Renal cortical epithelial cell (primary cell): ENCODE measurements around the gene PCDHGA4. TPM values are rescaled to one million over a fixed set of nuclear protein-coding genes. Genes with fewer than 3 reads are reported as not detected.
"Not testable (repeated sequence)": the region's sequence is repeated elsewhere in the genome, so short reads cannot be mapped to it uniquely, and the experiment has no call there.

Experiments
- DNase-seq: peaks from one replicate; pipeline ENCODE4 v3.0.0-alpha.2; 2011; ENCODE audit warnings: low read depth
- total RNA-seq: library from RNA; depleted of rRNA; stranded (reverse); fragments of >200 nt; gene quantifications from 2 replicates; pipeline ENCODE4 v1.2.3, GENCODE V29; 2014

PCDHGA4 gene
- total RNA-seq, 1 donor from 2014 or later = 2.1 TPM

DNA sequence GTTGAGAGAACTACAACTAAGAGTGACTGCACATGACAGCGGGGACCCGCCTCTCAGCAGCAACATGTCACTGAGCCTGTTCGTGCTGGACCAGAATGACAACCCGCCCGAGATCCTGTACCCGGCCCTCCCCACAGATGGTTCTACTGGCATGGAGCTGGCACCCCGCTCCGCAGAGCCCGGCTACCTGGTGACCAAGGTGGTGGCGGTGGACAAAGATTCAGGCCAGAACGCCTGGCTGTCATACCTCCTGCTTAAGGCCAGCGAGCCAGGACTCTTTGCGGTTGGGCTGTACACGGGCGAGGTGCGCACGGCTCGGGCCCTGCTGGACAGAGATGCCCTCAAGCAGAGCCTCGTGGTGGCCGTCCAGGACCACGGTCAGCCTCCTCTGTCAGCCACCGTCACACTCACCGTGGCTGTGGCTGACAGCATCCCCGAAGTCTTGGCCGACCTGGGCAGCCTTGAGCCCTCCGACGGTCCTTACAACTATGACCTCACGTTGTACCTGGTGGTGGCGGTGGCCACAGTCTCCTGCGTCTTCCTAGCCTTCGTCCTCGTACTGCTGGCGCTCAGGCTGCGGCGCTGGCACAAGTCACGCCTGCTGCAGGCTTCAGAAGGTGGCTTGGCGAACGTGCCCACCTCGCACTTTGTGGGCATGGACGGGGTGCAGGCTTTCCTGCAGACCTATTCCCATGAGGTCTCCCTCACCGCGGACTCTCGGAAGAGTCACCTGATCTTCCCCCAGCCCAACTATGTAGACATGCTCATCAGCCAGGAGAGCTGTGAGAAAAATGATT, 29.8 kb downstream of the PCDHGA4 start:
- DNase-seq = no peak

GRCh38 chr5:141387557-141388311, 32.9 kb downstream of the PCDHGA4 start, which contains the start of gene PCDHGB4:
Gene PCDHGB4, plus strand, starts transcription at chr5:141387698. Its CDS starts 187 bp downstream, at chr5:141387885.
- peak; percentile 6 for DNase-seq

GRCh38 chr5:141388661-141389060, 33.8 kb downstream of the PCDHGA4 start:
- no peak for DNase-seq

DNA sequence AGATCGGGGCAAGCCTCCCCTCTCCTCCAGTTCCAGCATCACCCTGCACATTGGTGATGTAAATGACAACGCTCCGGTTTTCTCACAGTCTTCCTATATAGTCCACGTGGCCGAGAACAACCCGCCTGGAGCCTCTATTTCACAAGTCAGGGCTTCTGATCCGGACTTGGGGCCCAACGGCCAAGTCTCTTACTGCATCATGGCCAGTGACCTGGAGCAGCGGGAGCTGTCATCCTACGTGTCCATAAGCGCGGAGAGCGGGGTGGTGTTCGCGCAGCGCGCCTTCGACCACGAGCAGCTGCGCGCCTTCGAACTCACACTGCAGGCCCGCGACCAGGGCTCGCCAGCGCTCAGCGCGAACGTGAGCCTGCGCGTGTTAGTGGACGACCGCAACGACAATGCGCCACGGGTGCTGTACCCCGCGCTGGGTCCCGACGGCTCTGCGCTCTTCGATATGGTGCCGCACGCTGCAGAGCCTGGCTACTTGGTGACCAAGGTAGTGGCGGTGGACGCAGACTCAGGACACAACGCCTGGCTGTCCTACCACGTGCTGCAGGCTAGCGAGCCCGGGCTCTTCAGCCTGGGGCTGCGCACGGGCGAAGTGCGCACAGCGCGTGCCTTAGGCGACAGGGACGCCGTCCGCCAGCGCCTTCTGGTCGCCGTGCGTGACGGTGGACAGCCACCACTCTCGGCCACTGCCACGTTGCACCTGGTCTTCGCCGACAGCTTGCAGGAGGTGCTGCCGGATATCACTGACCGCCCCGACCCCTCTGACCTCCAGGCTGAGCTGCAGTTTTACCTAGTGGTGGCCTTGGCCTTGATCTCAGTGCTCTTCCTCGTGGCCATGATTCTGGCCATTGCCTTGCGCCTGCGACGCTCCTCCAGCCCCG, 34.6 kb downstream of the PCDHGA4 start:
- DNase-seq = no peak

- DNase-seq = no peak
These were observed 37.8 kb downstream of the PCDHGA4 start, which contains the start of gene PCDHGA8 for GRCh38 chr5:141392429-141393198. Gene PCDHGA8, plus strand, starts transcription at chr5:141392633. Its CDS starts 181 bp downstream, at chr5:141392814.

DNA sequence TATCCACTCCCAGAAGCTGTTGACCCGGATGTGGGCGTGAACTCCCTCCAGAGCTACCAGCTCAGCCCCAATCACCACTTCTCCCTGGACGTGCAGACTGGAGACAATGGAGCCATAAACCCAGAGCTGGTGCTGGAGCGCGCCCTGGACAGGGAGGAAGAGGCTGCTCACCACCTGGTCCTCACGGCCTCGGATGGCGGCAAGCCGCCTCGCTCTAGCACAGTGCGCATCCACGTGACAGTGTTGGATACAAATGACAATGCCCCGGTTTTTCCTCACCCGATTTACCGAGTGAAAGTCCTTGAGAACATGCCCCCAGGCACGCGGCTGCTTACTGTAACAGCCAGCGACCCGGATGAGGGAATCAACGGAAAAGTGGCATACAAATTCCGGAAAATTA, 38.4 kb downstream of the PCDHGA4 start:
- no peak for DNase-seq

- DNase-seq = not testable (repeated sequence)
These were observed 39.8 kb downstream of the PCDHGA4 start for GRCh38 chr5:141394401-141395187.

GRCh38 chr5:141397756-141398551, 43.1 kb downstream of the PCDHGA4 start, which contains the start of gene PCDHGB5:
Gene PCDHGB5, plus strand, starts transcription at chr5:141397947. Its CDS starts 181 bp downstream, at chr5:141398128.
- peak; percentile 27 for DNase-seq

DNA sequence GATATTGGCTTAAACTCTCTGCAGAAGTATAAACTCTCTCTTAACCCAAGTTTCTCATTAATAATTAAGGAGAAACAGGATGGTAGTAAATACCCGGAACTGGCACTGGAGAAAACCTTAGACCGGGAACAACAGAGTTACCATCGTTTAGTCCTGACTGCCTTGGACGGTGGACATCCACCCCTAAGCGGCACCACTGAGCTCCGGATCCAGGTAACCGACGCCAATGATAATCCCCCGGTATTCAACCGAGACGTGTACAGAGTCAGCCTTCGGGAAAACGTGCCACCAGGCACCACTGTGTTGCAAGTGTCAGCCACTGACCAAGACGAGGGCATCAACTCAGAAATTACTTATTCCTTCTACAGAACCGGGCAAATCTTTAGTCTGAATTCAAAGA, 43.8 kb downstream of the PCDHGA4 start:
- no peak for DNase-seq

DNA sequence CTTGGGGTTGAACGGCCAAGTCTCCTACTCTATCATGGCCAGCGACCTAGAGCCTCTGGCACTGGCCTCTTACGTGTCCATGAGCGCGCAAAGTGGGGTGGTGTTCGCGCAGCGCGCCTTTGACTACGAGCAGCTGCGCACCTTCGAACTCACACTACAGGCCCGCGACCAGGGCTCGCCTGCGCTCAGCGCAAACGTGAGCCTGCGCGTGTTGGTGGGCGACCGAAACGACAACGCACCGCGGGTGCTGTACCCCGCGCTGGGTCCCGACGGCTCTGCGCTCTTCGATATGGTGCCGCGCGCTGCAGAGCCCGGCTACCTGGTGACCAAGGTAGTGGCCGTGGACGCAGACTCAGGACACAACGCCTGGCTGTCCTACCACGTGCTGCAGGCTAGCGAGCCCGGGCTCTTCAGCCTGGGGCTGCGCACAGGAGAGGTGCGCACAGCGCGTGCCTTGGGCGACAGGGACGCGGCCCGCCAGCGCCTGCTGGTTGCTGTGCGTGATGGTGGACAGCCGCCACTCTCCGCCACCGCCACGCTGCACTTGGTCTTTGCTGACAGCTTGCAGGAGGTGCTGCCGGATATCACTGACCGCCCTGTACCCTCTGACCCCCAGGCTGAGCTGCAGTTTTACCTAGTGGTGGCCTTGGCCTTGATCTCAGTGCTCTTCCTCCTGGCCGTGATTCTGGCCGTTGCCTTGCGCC, 44.9 kb downstream of the PCDHGA4 start:
- DNase-seq = no peak

GRCh38 chr5:141402553-141403243, 47.9 kb downstream of the PCDHGA4 start, which contains the start of gene PCDHGA9:
Gene PCDHGA9, plus strand, starts transcription at chr5:141402778. Its CDS starts 175 bp downstream, at chr5:141402953.
- DNase-seq = peak; percentile 15

DNA sequence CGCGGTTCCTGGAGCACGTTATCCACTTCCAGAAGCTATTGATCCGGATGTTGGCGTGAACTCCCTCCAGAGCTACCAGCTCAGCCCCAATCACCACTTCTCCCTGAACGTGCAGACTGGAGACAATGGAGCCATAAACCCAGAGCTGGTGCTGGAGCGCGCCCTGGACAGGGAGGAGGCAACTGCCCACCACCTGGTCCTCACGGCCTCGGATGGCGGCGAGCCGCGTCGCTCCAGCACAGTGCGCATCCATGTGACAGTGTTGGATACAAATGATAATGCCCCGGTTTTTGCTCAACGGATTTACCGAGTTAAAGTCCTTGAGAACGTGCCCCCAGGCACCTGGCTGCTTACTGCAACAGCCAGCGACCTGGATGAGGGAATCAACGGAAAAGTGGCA, 48.6 kb downstream of the PCDHGA4 start:
- no peak for DNase-seq

Other genes with a start within 250 kb of the PCDHGA4 start
- 0.35 and 1.4 TPM in 2 replicates for gene PCDHB4, start 233.2 kb upstream of the PCDHGA4 start, total RNA-seq
- gene PCDHB5, start 219.8 kb upstream of the PCDHGA4 start, total RNA-seq = 0.35 and 10.0 TPM in 2 replicates
- gene PCDHB6, start 205.0 kb upstream of the PCDHGA4 start, total RNA-seq = 0.17 and 0.40 TPM in 2 replicates
- gene PCDHB7, start 182.4 kb upstream of the PCDHGA4 start, total RNA-seq = under 0.01 and 0.85 TPM in 2 replicates
- 0.17 and 0.55 TPM in 2 replicates for gene PCDHB8, start 177.2 kb upstream of the PCDHGA4 start, total RNA-seq
- gene PCDHB16, start 172.6 kb upstream of the PCDHGA4 start, total RNA-seq = 0.17 and 1.4 TPM in 2 replicates
- gene PCDHB9, start 167.9 kb upstream of the PCDHGA4 start, total RNA-seq = 0.17 and 0.60 TPM in 2 replicates
- 0.35 and 0.85 TPM in 2 replicates for gene PCDHB10, start 162.7 kb upstream of the PCDHGA4 start, total RNA-seq
- 0.17 and 1.6 TPM in 2 replicates for gene PCDHB11, start 155.4 kb upstream of the PCDHGA4 start, total RNA-seq
- 1.2 TPM in 1 of 2 replicates, not detected in the other for gene PCDHB12, start 146.3 kb upstream of the PCDHGA4 start, total RNA-seq
- gene PCDHB13, start 141.1 kb upstream of the PCDHGA4 start, total RNA-seq = 0.17 and 2.9 TPM in 2 replicates
- gene PCDHB14, start 131.7 kb upstream of the PCDHGA4 start, total RNA-seq = 0.35 and 3.5 TPM in 2 replicates
- under 0.01 and 1.3 TPM in 2 replicates for gene PCDHB15, start 109.6 kb upstream of the PCDHGA4 start, total RNA-seq
- 0.20 and 1.0 TPM in 2 replicates for gene SLC25A2, start 51.0 kb upstream of the PCDHGA4 start, total RNA-seq
- 68.9 and 99.9 TPM in 2 replicates for gene TAF7, start 34.2 kb upstream of the PCDHGA4 start, total RNA-seq
- under 0.01 and 0.80 TPM in 2 replicates for gene PCDHGA1, start 24.5 kb upstream of the PCDHGA4 start, total RNA-seq
- gene PCDHGA2, start 16.3 kb upstream of the PCDHGA4 start, total RNA-seq = 1.2 and 3.1 TPM in 2 replicates
- 0.17 and 1.0 TPM in 2 replicates for gene PCDHGA3, start 11.2 kb upstream of the PCDHGA4 start, total RNA-seq
- 0.35 and 4.0 TPM in 2 replicates for gene PCDHGB1, start 4.9 kb upstream of the PCDHGA4 start, total RNA-seq
- gene PCDHGB2, start 5.0 kb downstream of the PCDHGA4 start, total RNA-seq = 0.35 and 2.7 TPM in 2 replicates
- gene PCDHGA5, start 9.1 kb downstream of the PCDHGA4 start, total RNA-seq = under 0.01 and 1.3 TPM in 2 replicates
- gene PCDHGB3, start 15.2 kb downstream of the PCDHGA4 start, total RNA-seq = 0.52 and 2.3 TPM in 2 replicates
- gene PCDHGA6, start 18.9 kb downstream of the PCDHGA4 start, total RNA-seq = 0.69 and 2.1 TPM in 2 replicates
- gene PCDHGA7, start 27.7 kb downstream of the PCDHGA4 start, total RNA-seq = 0.52 and 2.3 TPM in 2 replicates
- 4.9 and 12.5 TPM in 2 replicates for gene PCDHGB4, start 32.7 kb downstream of the PCDHGA4 start, total RNA-seq
- gene PCDHGA8, start 37.6 kb downstream of the PCDHGA4 start, total RNA-seq = 0.69 and 1.6 TPM in 2 replicates
- gene PCDHGB5, start 42.9 kb downstream of the PCDHGA4 start, total RNA-seq = 9.4 and 17.8 TPM in 2 replicates
- gene PCDHGA9, start 47.8 kb downstream of the PCDHGA4 start, total RNA-seq = 0.52 and 3.2 TPM in 2 replicates
- 1.0 and 2.3 TPM in 2 replicates for gene PCDHGB6, start 53.0 kb downstream of the PCDHGA4 start, total RNA-seq
- 0.52 and 5.1 TPM in 2 replicates for gene PCDHGA10, start 58.0 kb downstream of the PCDHGA4 start, total RNA-seq
- gene PCDHGB7, start 62.7 kb downstream of the PCDHGA4 start, total RNA-seq = 1.7 and 10.4 TPM in 2 replicates
- 1.4 and 3.1 TPM in 2 replicates for gene PCDHGA11, start 66.0 kb downstream of the PCDHGA4 start, total RNA-seq
- gene PCDHGA12, start 75.5 kb downstream of the PCDHGA4 start, total RNA-seq = 0.52 and 1.7 TPM in 2 replicates
- 11.8 and 23.6 TPM in 2 replicates for gene PCDHGC3, start 120.9 kb downstream of the PCDHGA4 start, total RNA-seq
- 1.1 TPM in 1 of 2 replicates, not detected in the other for gene PCDHGC4, start 130.0 kb downstream of the PCDHGA4 start, total RNA-seq
- gene PCDHGC5, start 134.1 kb downstream of the PCDHGA4 start, total RNA-seq = 0.17 and 0.80 TPM in 2 replicates